ENCODE measurements around the gene EPN3.
A peak's percentile ranks its signal among the peaks of the same experiment; 100 is the strongest.

EPN3 gene

GRCh38 chr17:50514936-50515702 lies 17.4 kb upstream of the EPN3 start:
- DNase-seq (ENCODE audit: low spot score): no peak
- TF ChIP-seq CTCF (conservative IDR thresholded peaks at IDR 0.05; ENCODE audit: low read depth): no peak
- CTCF ChIA-PET: interaction anchor here (0.9 kb wide), 1 partner anchor 12 kb away, joined by 6 read pairs; no protein-coding TSS in a partner anchor
- H3K27ac ChIP-seq: peak overlapping the region; percentile 28
- POLR2A ChIA-PET (ENCODE audit: low non-redundant PET): interaction anchor here (0.6 kb wide), 1 partner anchor 29 kb away, joined by 4 read pairs; no protein-coding TSS in a partner anchor

GRCh38 chr17:50517011-50517410 lies 15.5 kb upstream of the EPN3 start:
- no peak overlapping the region; the same call in 1 of the 2 replicates for H3K27ac ChIP-seq
- ChIA-PET POLR2A (ENCODE audit: low non-redundant PET) (no interaction called here), CTCF (interaction anchor here (0.9 kb wide), 1 partner anchor 114 kb away, joined by 5 read pairs; no protein-coding TSS in a partner anchor)
- DNase-seq (ENCODE audit: low spot score): peak; percentile 30
- no peak for TF ChIP-seq CTCF (conservative IDR thresholded peaks at IDR 0.05; ENCODE audit: low read depth)

GRCh38 chr17:50517504-50518383 lies 14.8 kb upstream of the EPN3 start:
- ChIA-PET CTCF (interaction anchor here (1.2 kb wide), 2 partner anchors 17 to 38 kb away, joined by 3 to 7 read pairs; no protein-coding TSS in a partner anchor), POLR2A (ENCODE audit: low non-redundant PET) (no interaction called here)
- TF ChIP-seq CTCF (conservative IDR thresholded peaks at IDR 0.05; ENCODE audit: low read depth): no peak
- DNase-seq (ENCODE audit: low spot score): no peak
- no peak overlapping the region; the same call in 1 of the 2 replicates for H3K27ac ChIP-seq

- POLR2A ChIA-PET (ENCODE audit: low non-redundant PET): no interaction called here
- no peak for DNase-seq (ENCODE audit: low spot score)
- no peak for TF ChIP-seq CTCF (conservative IDR thresholded peaks at IDR 0.05; ENCODE audit: low read depth)
- peak overlapping the region; percentile 69 for H3K27ac ChIP-seq
- CTCF ChIA-PET: interaction anchor here (0.6 to 1.2 kb wide), 4 partner anchors 17 to 67 kb away, joined by 3 to 7 read pairs (median 4); partner anchors contain the start of gene SPATA20
Observed at GRCh38 chr17:50518384-50519023, 14.0 kb upstream of the EPN3 start.

- no peak for TF ChIP-seq CTCF (conservative IDR thresholded peaks at IDR 0.05; ENCODE audit: low read depth)
- DNase-seq (ENCODE audit: low spot score): peak; percentile 73
- ChIA-PET POLR2A (ENCODE audit: low non-redundant PET) (interaction anchor here (0.6 kb wide), 1 partner anchor 736 kb away, joined by 5 read pairs; no protein-coding TSS in a partner anchor), CTCF (interaction anchor here (0.6 to 1.2 kb wide), 4 partner anchors 18 to 66 kb away, joined by 3 to 7 read pairs (median 4); partner anchors contain the start of gene SPATA20)
- peak overlapping the region; percentile 69 for H3K27ac ChIP-seq
Observed at GRCh38 chr17:50519141-50519834, 13.2 kb upstream of the EPN3 start.

Data from RWPE1 (cell line).